ENCODE data around the gene GRPEL2.
"Not testable (repeated sequence)": the region's sequence is repeated elsewhere in the genome, so short reads cannot be mapped to it uniquely, and the experiment has no call there.

GRPEL2 gene

DNA sequence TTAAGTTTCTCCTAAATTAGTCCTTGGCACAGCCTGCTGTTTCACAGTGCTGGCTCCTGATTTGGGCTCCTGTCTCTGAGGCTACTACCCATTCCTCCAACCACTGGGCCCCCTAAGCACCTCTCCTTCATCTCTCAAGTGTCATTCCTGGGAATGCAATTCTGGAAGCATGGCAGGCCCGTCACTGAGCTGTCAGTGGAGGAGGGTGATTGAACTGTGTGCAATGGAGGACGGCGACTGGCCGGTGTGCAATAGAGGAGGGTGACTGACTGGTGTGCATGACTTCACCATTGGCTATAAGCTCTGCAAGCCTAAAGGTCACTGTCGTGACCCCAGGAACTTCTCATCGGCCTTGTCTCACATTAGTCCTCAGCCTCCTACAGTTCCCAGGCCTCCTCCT, 46.2 kb downstream of the GRPEL2 start:
- Histone ChIP-seq H3F3A (ENCODE audit: insufficient read depth) (no peaks in the 10 kb centered on the region), H3K4me3 (ENCODE audit: insufficient read depth, low read length, poor library complexity, severe bottlenecking) (no peak overlapping the region), H2AFZ (ENCODE audit: low read depth, low read length, severe bottlenecking) (no peak overlapping the region), H3K9me3 (ENCODE audit: insufficient read depth, low read length) (no peaks in the 10 kb centered on the region), H3K79me2 (ENCODE audit: insufficient read depth, low read length) (no peaks in the 10 kb centered on the region), H3K9me2 (replicated peaks; ENCODE audit: insufficient read depth, low read length) (no peaks in the 10 kb centered on the region), H3K27me3 (ENCODE audit: low read length) (0 out of 2 replicates have a peak, but pooled peaks cover 4% of the 10 kb centered on the region), H3K4me2 (ENCODE audit: low read depth, low read length, poor library complexity, severe bottlenecking) (no peak overlapping the region), H4K20me1 (ENCODE audit: low read depth, low read length) (no peaks in the 10 kb centered on the region), H3K36me3 (ENCODE audit: low read length) (no peaks in the 10 kb centered on the region), H3K27ac (ENCODE audit: low read depth, low read length) (no peak overlapping the region), H3K9ac (ENCODE audit: low read length) (no peak overlapping the region)
- TF ChIP-seq CTCF (IDR thresholded peaks at IDR 0.05; ENCODE audit: insufficient read depth, low read length, poor library complexity, severe bottlenecking), result no peak
- no peak for TF ChIP-seq EZH2phosphoT487 (conservative IDR thresholded peaks at IDR 0.05; ENCODE audit: low read length)

GRCh38 chr5:149392718-149393117, 47.4 kb downstream of the GRPEL2 start:
- H2AFZ ChIP-seq (ENCODE audit: low read depth, low read length, severe bottlenecking), result no peak overlapping the region
- TF ChIP-seq EZH2phosphoT487 (conservative IDR thresholded peaks at IDR 0.05; ENCODE audit: low read length) (no peak), CTCF (IDR thresholded peaks at IDR 0.05; ENCODE audit: insufficient read depth, low read length, poor library complexity, severe bottlenecking) (no peak)
- H3K27me3 ChIP-seq (ENCODE audit: low read length), result 0 out of 2 replicates have a peak, but pooled peaks cover 4% of the 10 kb centered on the region

DNA sequence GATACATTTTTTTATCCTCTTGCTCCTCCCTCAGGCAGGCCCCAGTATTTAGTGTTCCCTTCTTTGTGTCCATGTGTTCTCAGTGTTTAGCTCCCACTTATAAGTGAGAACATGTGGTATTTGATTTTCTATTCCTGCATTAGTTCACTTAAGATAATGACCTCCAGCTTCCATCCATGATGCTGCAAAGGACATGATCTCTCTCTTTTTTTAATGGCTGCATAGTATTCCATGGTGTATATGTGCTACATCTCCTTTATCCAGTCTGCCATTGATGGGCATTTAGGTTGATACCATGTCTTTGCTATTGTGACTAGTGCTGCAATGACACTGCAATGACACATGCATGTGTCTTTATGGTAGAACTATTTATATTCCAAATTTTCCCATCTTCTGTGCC, 49.7 kb downstream of the GRPEL2 start:
- not testable (repeated sequence) for H3F3A ChIP-seq (ENCODE audit: insufficient read depth); H3K27ac ChIP-seq (ENCODE audit: low read depth, low read length); H3K9me2 ChIP-seq (replicated peaks; ENCODE audit: insufficient read depth, low read length); H2AFZ ChIP-seq (ENCODE audit: low read depth, low read length, severe bottlenecking); H4K20me1 ChIP-seq (ENCODE audit: low read depth, low read length); H3K79me2 ChIP-seq (ENCODE audit: insufficient read depth, low read length); H3K4me2 ChIP-seq (ENCODE audit: low read depth, low read length, poor library complexity, severe bottlenecking); H3K27me3 ChIP-seq (ENCODE audit: low read length); H3K9ac ChIP-seq (ENCODE audit: low read length); H3K36me3 ChIP-seq (ENCODE audit: low read length); H3K4me3 ChIP-seq (ENCODE audit: insufficient read depth, low read length, poor library complexity, severe bottlenecking); H3K9me3 ChIP-seq (ENCODE audit: insufficient read depth, low read length)

More at GRCh38 chr5:149392718-149393117, 47.4 kb downstream of the GRPEL2 start:
- H3F3A ChIP-seq (ENCODE audit: insufficient read depth), result no peaks in the 10 kb centered on the region
- no peaks in the 10 kb centered on the region for H3K9me3 ChIP-seq (ENCODE audit: insufficient read depth, low read length)
- no peaks in the 10 kb centered on the region for H3K36me3 ChIP-seq (ENCODE audit: low read length)
- no peaks in the 10 kb centered on the region for H3K79me2 ChIP-seq (ENCODE audit: insufficient read depth, low read length)
- no peak overlapping the region for H3K9ac ChIP-seq (ENCODE audit: low read length)
- H3K27ac ChIP-seq (ENCODE audit: low read depth, low read length), result no peak overlapping the region
- no peaks in the 10 kb centered on the region for H4K20me1 ChIP-seq (ENCODE audit: low read depth, low read length)
- H3K4me2 ChIP-seq (ENCODE audit: low read depth, low read length, poor library complexity, severe bottlenecking), result no peak overlapping the region
- no peaks in the 10 kb centered on the region for H3K9me2 ChIP-seq (replicated peaks; ENCODE audit: insufficient read depth, low read length)
- H3K4me3 ChIP-seq (ENCODE audit: insufficient read depth, low read length, poor library complexity, severe bottlenecking), result no peak overlapping the region

DNA sequence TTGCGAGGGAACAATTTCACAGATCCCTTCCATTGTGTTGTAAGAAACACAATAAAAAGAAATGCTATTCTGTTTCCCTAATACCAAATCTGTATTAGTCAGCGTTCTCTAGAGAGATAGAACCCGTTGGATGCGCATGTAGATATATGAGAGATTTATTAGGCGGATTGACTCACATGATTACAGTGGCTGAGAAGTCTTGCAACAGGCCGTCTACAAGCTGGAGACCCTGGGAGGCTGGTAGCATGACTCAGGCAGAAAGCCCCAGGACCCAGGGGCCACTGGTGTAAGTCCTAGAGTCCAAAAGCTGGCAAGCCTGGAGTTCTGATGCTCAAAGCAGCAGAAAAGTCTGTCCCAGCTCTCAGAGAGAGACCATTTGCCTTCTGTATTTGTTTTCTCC, 52.2 kb downstream of the GRPEL2 start:
- Histone ChIP-seq H4K20me1 (ENCODE audit: low read depth, low read length) (no peaks in the 10 kb centered on the region), H3K9me2 (replicated peaks; ENCODE audit: insufficient read depth, low read length) (no peaks in the 10 kb centered on the region), H3K4me3 (ENCODE audit: insufficient read depth, low read length, poor library complexity, severe bottlenecking) (no peak overlapping the region), H3K9ac (ENCODE audit: low read length) (no peak overlapping the region), H3K27ac (ENCODE audit: low read depth, low read length) (no peak overlapping the region), H3K4me2 (ENCODE audit: low read depth, low read length, poor library complexity, severe bottlenecking) (no peak overlapping the region), H3K36me3 (ENCODE audit: low read length) (no peaks in the 10 kb centered on the region), H3K27me3 (ENCODE audit: low read length) (no peaks in the 10 kb centered on the region), H3K9me3 (ENCODE audit: insufficient read depth, low read length) (no peaks in the 10 kb centered on the region), H2AFZ (ENCODE audit: low read depth, low read length, severe bottlenecking) (no peak overlapping the region), H3F3A (ENCODE audit: insufficient read depth) (no peaks in the 10 kb centered on the region), H3K79me2 (ENCODE audit: insufficient read depth, low read length) (no peaks in the 10 kb centered on the region)
- TF ChIP-seq CTCF (IDR thresholded peaks at IDR 0.05; ENCODE audit: insufficient read depth, low read length, poor library complexity, severe bottlenecking) (no peak), EZH2phosphoT487 (conservative IDR thresholded peaks at IDR 0.05; ENCODE audit: low read length) (no peak)

GRCh38 chr5:149398747-149399266, 53.5 kb downstream of the GRPEL2 start:
- H3K27ac ChIP-seq (ENCODE audit: low read depth, low read length); H4K20me1 ChIP-seq (ENCODE audit: low read depth, low read length); H3F3A ChIP-seq (ENCODE audit: insufficient read depth); H3K79me2 ChIP-seq (ENCODE audit: insufficient read depth, low read length); H3K4me2 ChIP-seq (ENCODE audit: low read depth, low read length, poor library complexity, severe bottlenecking); H3K27me3 ChIP-seq (ENCODE audit: low read length); H3K4me3 ChIP-seq (ENCODE audit: insufficient read depth, low read length, poor library complexity, severe bottlenecking); H3K36me3 ChIP-seq (ENCODE audit: low read length); H3K9me2 ChIP-seq (replicated peaks; ENCODE audit: insufficient read depth, low read length); H3K9ac ChIP-seq (ENCODE audit: low read length); H3K9me3 ChIP-seq (ENCODE audit: insufficient read depth, low read length); H2AFZ ChIP-seq (ENCODE audit: low read depth, low read length, severe bottlenecking): not testable (repeated sequence)
